K562 (cell line): ENCODE data around the gene C5orf22. TPM values are rescaled to one million over a fixed set of nuclear protein-coding genes. Genes with fewer than 3 reads are reported as not detected.

ENCODE experiments used
- ATF4 ChIP-seq: fragments of 450-650 bp; formaldehyde crosslinking; IDR thresholded peaks from 2 replicates; pipeline ENCODE4 v1.4.0; 2022; ENCODE audit warnings: mild to moderate bottlenecking, moderate library complexity
- CREB3L1 ChIP-seq: fragments of 450-650 bp; IDR thresholded peaks from 2 replicates; pipeline ENCODE4 v1.6.1; 2014; ENCODE audit warnings: low read depth, mild to moderate bottlenecking, moderate library complexity, borderline replicate concordance
- EP400 ChIP-seq: fragments of 450-650 bp; IDR thresholded peaks from 2 replicates; pipeline ENCODE4 v1.6.1; 2017; ENCODE audit warnings: antibody characterized with exemption, mild to moderate bottlenecking, moderate library complexity
- GMEB1 ChIP-seq: fragments of 250-450 bp; sonication (Bioruptor Pico); IDR thresholded peaks from 2 replicates; pipeline ENCODE4 v1.4.0; 2020; ENCODE audit warnings: mild to moderate bottlenecking
- HCFC1 ChIP-seq: IDR thresholded peaks from 2 replicates; pipeline ENCODE4 v1.6.1; 2012; ENCODE audit warnings: low read depth, low read length, improper control_type of control experiment
- HSF4 ChIP-seq: fragments of 250-450 bp; sonication (Bioruptor Pico); IDR thresholded peaks from 2 replicates; pipeline ENCODE4 v2.1.2; 2022; ENCODE audit warnings: mild to moderate bottlenecking, moderate library complexity, borderline replicate concordance
- IFI16 ChIP-seq: fragments of 250-450 bp; sonication (Bioruptor Pico); IDR thresholded peaks from 2 replicates; pipeline ENCODE4 v2.1.2; 2022; ENCODE audit warnings: mild to moderate bottlenecking, inconsistent platforms
- JUND ChIP-seq, 2 experiments: IDR thresholded peaks; 2 replicates in 1 of 2; 3 replicates in 1 of 2; pipeline ENCODE4 v1.6.1; 2011; ENCODE audit warnings: borderline replicate concordance in 2 of 2, low read depth in 2 of 2, low read length in 2 of 2, improper control_type of control experiment in 1 of 2, missing biosample characterization in 1 of 2, missing genetic modification characterization in 1 of 2, missing genetic modification reagents in 1 of 2
- KLF6 ChIP-seq: fragments of 250-450 bp; sonication (Bioruptor Pico); IDR thresholded peaks from 2 replicates; pipeline ENCODE4 v1.4.0; 2020; ENCODE audit warnings: mild to moderate bottlenecking, moderate library complexity, borderline replicate concordance
- MAFG ChIP-seq: fragments of 450-650 bp; conservative IDR thresholded peaks from 2 replicates; pipeline ENCODE4 v1.6.1; 2016; ENCODE audit warnings: missing genetic modification characterization, missing compliant biosample characterization
- MAZ ChIP-seq, 2 experiments: fragments of 450-650 bp in 1 of 2; sonication (generic) in 1 of 2; formaldehyde crosslinking; IDR thresholded peaks in 1 of 2; conservative IDR thresholded peaks in 1 of 2; 2 replicates each; pipeline versions ENCODE4 v1.4.0 to v1.5.0; 2020; ENCODE audit warnings: mild to moderate bottlenecking in 1 of 2, missing genetic modification reagents in 1 of 2
- PTBP1 ChIP-seq: fragments of 200-400 bp; formaldehyde crosslinking; IDR thresholded peaks from 2 replicates; pipeline ENCODE4 v1.6.1; 2017; ENCODE audit warnings: low read depth, low read length
- RB1 ChIP-seq: fragments of 450-650 bp; IDR thresholded peaks from 2 replicates; pipeline ENCODE4 v1.6.1; 2017; ENCODE audit warnings: low read depth, mild to moderate bottlenecking
- RBM34 ChIP-seq: fragments of 200-400 bp; formaldehyde crosslinking; IDR thresholded peaks from 2 replicates; pipeline ENCODE4 v1.6.1; 2018; ENCODE audit warnings: low read length, borderline replicate concordance; ENCODE audit not compliant: insufficient read depth
- SMAD4 ChIP-seq: fragments of 250-450 bp; sonication (Bioruptor Pico); conservative IDR thresholded peaks from 2 replicates; pipeline ENCODE4 v1.8.0; 2021; ENCODE audit warnings: inconsistent platforms, mild to moderate bottlenecking, moderate library complexity
- SMARCA5 ChIP-seq: fragments of 450-650 bp; IDR thresholded peaks from 2 replicates; pipeline ENCODE4 v1.6.1; 2016
- SP2 ChIP-seq: IDR thresholded peaks from 2 replicates; pipeline ENCODE4 v1.6.1; 2011; ENCODE audit warnings: mild to moderate bottlenecking, low read depth, low read length, moderate library complexity; ENCODE audit not compliant: poor library complexity, severe bottlenecking; ENCODE audit errors: extremely low read depth
- TFE3 ChIP-seq: fragments of 450-650 bp; formaldehyde crosslinking; IDR thresholded peaks from 2 replicates; pipeline ENCODE4 v1.4.0; 2020; ENCODE audit warnings: mild to moderate bottlenecking, mixed read lengths
- TGIF2 ChIP-seq: sonication (generic); formaldehyde crosslinking; IDR thresholded peaks from 2 replicates; pipeline ENCODE4 v1.8.1; 2022; ENCODE audit warnings: mild to moderate bottlenecking, missing genetic modification reagents, moderate library complexity
- YY1 ChIP-seq, 3 experiments: IDR thresholded peaks; 2 replicates each; pipeline ENCODE4 v1.6.1; 2011; ENCODE audit warnings: low read length in 2 of 3, mild to moderate bottlenecking in 2 of 3, moderate library complexity in 2 of 3, borderline replicate concordance in 1 of 3, control low read depth in 1 of 3, low read depth in 1 of 3; ENCODE audit not compliant: insufficient read depth in 3 of 3, insufficient replicate concordance in 2 of 3, control insufficient read depth in 1 of 3, insufficient read length in 1 of 3; ENCODE audit errors: extremely low read depth in 1 of 3
- ZNF197 ChIP-seq: fragments of 200-800 bp; sonication (Bioruptor generic); IDR thresholded peaks from 2 replicates; pipeline ENCODE4 v1.6.1; 2016; ENCODE audit warnings: low read depth, missing genetic modification characterization, missing compliant biosample characterization
- polyA plus RNA-seq, 8 experiments: library from polyadenylated mRNA; depleted of rRNA in 4 of 8; stranded (reverse) in 5 of 8; unstranded in 3 of 8; fragments of >200 nt; fragmentation: Nextera tagmentation in 2 of 8; fragmentation: Illumina TruSeq in 1 of 8; extraction: Ambion mirVana in 2 of 8; extraction: Trizol in 1 of 8; gene quantifications; 2 replicates each; pipeline versions ENCODE4 v1.2.1 to v1.2.3, GENCODE V29; 2011 to 2014; ENCODE audit warnings: inconsistent platforms in 1 of 8, missing spikeins in 1 of 8
- total RNA-seq, 7 experiments: library from RNA; depleted of rRNA in 6 of 7; stranded (reverse); fragments of >200 nt in 6 of 7; fragmentation: Illumina TruSeq in 2 of 7; extraction: Trizol in 2 of 7; gene quantifications; 2 replicates each; pipeline versions ENCODE4 v1.2.1 to v1.2.3, GENCODE V29; 2011 to 2021; ENCODE audit warnings: low replicate concordance in 1 of 7

C5orf22 gene
- total and polyA plus RNA-seq, 9 of the 15 experiments (the other 6 are each of a cell fraction or from before 2014, with no cell fraction given) = 22.7 to 56.7 (median 39.3) TPM

DNA sequence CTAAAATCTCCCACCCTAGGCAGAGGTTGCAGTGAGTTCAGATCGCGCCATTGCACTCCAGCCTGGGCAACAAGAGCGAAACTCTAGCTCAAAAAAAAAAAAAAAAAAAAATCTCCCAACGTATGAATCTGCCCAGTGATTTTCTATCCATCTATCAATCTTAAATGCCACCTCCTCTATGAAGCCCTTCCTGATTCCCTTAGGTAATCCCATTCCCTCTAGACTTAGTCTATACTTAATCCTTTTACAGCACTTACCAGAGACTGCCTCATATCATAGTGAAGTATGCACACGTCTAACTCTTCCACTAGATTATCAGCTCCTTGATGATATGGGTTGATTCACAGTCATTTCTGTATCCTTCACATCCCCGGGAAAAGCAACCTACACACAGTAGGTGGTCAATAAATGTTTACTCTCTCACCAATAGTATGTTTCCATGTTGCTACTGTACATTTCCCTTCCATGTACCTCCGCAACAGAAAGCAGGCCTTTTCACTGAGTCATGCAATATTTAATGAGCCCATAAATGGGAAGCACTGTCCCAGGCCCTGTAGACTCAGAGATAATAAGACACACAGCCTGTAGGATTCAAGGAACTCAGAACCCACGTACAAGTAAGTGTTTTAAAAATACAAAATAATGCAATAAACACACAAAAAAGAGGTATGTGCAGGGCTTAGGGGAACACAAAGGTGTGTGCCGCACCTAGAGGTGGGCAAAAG lies 1.4 kb upstream of the C5orf22 start (continued):
- TF ChIP-seq MAFG (tag) = peak; percentile 82
- TF ChIP-seq ATF4 = no peak
- no peak for TF ChIP-seq TFE3
- no peak for TF ChIP-seq ZNF197 (CRISPR knock-in tag)
- TF ChIP-seq SMARCA5 = 0 out of 2 replicates have a peak, but pooled peaks have one; percentile 69
- TF ChIP-seq GMEB1 (CRISPR knock-in tag) = no peak
- peak; percentile 15; the same call in 1 of the 2 replicates for TF ChIP-seq JUND (IDR thresholded peaks at IDR 0.05; ENCODE audit: borderline replicate concordance, low read depth, low read length)
- no peak for TF ChIP-seq JUND (tag; IDR thresholded peaks at IDR 0.05; ENCODE audit: borderline replicate concordance, low read depth, low read length)
- TF ChIP-seq KLF6 (CRISPR knock-in tag) = no peak
- no peak for TF ChIP-seq HCFC1
- no peak for TF ChIP-seq MAZ (CRISPR knock-in tag; conservative IDR thresholded peaks at IDR 0.05 in 1 of 2, IDR thresholded peaks at IDR 0.05 in 1 of 2)
- no peak for TF ChIP-seq IFI16 (CRISPR knock-in tag)
- no peak for TF ChIP-seq YY1 (IDR thresholded peaks at IDR 0.05; ENCODE audit: borderline replicate concordance in 1 of 3, control insufficient read depth in 1 of 3, extremely low read depth in 1 of 3, insufficient read depth in 3 of 3, insufficient read length in 1 of 3, insufficient replicate concordance in 2 of 3, low read depth in 1 of 3, low read length in 2 of 3)
- TF ChIP-seq SP2 = no peak
- TF ChIP-seq RB1 = no peak
- TF ChIP-seq HSF4 (CRISPR knock-in tag) = no peak
- TF ChIP-seq PTBP1 = no peak
- no peak for TF ChIP-seq SMAD4
- TF ChIP-seq TGIF2 = no peak
- TF ChIP-seq EP400 = no peak
- TF ChIP-seq CREB3L1 = no peak
- no peak for TF ChIP-seq RBM34
